Measurements from ENCODE around the gene KCNJ5.
A peak's percentile ranks its signal among the peaks of the same experiment; 100 is the strongest.

KCNJ5 gene

DNA sequence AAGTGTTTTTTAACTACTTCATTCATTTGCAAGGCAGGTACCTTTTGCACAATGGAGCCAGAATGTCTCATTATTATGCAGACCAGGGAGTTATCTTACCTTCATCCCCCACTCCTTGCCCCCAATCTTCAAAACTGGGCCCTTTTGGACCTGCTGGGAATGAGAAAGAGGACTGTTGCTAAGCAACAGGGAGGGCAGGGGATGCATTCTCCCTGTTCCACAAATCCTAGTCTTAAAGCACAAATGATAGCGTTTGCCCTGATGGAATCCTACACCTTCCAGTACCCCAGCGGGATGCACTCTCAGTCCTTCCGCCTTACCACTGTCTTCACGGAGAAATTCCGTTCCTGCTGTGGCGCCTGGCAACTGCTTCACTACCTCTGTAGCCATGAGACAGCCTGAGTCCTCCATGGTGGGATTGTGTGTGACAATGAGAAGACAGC lies 20.0 kb upstream of the KCNJ5 start:
- no peak for DNase-seq (ENCODE audit: low spot score)

DNA sequence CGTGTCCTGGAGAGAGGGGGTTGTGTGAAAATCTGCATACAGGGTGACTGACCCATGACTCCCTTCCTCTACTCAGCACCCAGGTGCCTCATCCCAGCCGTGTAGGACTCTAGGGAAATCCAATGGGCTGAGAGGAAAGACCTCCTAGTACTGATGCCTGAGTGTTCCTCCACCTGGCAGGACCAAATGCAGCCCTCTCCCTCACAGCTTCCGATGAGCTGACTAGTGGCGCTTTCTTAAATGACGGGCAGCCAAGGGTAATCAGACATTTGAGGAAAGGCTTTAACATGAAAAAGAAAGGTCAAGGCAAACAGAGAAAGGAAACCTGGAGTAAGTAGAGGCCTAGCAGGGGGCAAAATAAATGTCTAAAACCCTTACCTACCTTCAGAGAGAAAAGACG lies 19.1 kb upstream of the KCNJ5 start:
- no peak for DNase-seq (ENCODE audit: low spot score)

DNA sequence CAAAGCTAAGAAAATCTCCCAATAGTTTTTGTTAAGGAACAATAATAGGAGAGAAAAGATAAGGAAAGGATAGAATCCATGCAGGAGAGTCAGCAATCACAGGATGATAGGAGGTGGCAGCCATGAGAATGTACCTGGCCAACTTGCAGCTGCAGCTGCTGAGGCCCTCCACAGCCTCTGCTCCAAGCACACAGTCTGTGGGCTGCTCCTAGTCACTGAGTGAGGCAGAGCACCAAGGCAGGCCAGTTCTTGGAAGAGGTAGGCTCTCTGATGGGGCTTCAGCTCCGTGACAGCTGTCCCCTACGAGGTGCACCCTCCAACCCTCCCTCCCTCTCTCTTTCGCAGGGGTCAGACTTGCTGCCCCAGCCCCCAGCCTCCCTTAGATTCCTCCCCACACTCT lies 18.6 kb upstream of the KCNJ5 start:
- no peak for DNase-seq (ENCODE audit: low spot score)

DNA sequence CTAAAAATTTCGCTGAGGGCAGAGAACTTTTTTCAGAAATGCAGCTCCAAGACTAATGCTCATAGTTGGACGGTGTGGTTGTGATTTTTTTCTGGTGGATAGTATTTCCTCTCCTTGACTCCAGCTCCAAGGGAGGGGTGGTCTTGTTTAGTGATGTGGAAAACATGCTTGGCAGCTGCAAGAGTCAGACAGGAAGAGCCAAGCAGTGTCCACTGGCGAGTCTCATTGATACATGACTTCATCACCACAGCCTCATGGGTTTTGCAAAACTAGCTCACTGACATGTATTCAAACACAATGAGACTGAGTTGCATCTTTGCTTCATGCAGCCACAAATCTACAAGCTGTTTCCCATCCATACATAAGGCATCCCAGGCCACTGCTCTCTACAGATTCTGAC lies 16.7 kb upstream of the KCNJ5 start:
- no peak for DNase-seq (ENCODE audit: low spot score)

DNA sequence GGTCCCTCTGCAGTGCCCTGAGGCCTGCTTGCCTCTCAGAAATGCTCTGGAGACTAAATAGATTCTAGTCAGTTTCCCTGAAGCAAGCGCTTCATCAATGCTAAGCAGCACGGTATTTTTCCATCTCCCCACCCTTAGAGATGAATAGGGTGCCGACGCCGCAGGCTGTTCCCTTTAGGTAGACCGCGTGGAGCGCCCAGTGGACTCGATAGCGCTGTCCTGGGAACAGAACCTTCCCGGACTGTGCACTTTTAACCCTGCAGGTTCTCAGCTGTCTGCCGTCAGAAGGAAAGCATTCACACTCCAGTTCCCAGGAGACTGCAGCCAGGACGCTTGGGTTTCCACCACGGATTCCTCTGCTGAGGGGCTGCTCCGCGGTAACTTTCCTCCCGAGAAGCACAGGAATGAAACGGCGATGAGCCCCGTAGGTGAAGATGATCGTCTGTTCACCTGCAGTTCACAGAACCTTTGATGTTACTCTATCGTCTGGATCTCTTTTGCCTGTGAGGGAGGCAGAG lies 15.0 kb upstream of the KCNJ5 start:
- DNase-seq (ENCODE audit: low spot score) = no peak

DNA sequence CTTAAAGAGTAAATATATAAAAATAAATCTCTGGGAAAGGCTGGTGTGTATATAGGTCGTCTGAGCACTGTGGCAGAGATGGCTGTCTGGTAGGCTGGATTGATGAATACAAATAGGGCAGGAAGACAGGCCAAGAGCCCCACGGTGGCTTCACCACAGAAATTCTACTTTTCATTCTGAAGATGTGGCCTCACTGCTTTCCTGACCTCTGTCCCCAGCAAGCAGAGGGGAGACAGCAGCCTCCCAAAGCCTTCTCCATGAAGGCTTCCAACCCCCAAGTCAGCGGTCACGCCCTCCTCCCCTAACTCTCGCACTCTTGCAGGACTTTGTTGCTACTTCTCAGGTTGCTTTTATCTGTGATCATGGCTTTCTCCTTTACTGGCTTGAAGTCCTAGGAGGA lies 13.4 kb upstream of the KCNJ5 start:
- DNase-seq (ENCODE audit: low spot score) = no peak

DNA sequence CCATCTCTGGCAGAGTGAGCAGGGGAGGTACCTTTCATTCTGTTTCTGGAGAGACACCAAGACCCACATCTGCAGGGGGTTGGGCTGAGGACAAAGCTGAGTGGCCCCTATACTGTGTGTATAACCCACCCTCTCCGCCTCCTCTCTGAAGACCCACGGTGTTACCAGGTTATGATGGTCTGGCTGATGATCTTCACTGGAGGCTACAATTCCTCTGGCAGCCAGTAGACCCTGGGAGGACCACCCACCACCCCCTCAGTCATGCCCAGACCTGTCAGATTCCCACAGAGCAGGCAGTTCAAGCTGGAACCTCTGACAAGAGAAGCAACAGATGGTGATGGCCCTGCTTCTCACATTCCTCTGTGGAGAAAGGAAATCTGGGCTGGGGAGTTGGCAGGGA lies 12.7 kb upstream of the KCNJ5 start:
- DNase-seq (ENCODE audit: low spot score) = no peak

DNA sequence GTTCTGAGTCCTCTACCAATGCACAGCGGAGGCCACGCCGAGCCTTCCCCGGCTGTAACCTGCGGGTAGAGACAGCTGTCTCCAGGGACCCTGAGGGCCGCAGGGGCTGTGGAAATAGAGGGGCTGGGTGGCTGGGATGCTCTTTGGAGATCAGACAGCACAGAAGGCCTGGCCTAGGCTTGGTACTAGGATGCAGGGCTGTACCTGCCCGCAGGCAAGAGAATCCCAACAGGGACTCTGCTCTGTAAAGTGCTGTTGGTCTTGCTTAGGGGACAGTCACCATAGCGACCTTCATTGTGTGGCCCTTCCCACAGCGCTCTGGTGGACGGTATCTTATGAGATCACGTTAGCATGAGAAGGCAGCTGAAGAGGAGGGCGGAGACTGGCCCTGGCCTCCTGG lies 11.3 kb upstream of the KCNJ5 start:
- DNase-seq (ENCODE audit: low spot score) = no peak

DNA sequence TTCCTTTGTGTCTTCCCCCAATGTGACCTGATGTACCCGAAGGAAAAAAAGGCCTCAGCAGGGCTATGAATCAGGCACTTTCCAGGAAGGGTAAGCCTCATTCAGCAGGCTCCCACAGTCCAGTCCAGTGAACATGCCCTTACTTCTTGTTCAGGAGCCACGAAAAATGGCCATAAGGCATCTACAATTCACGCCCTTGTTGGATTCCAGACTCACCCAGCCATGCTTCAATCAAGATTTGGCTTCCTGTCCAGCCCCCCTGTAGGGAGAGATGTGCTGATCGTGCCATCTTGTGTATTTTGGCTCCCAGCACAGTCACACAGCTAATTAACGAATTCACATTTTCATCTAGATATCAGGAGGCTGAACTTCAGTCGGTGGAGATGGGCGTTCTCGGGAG lies 9.9 kb upstream of the KCNJ5 start:
- no peak for DNase-seq (ENCODE audit: low spot score)

DNA sequence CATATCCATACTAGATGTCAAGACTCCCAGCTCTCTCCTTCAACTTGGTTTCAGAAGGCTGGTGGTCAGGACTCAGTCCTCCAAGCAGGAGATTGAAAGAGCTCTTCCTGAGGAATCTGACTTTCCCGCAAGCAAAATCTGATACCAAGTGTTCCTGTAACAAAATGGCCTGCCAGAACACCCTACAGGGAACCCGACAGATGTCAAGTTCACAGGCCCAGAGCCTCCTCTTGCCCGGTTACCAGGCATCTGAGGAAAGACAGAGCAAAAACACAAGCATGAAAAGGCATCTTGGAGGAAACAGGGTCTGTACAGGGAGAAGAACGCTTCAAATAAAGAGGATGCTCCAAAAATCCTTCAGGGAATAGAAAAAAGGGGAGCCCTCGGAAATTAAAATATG lies 8.7 kb upstream of the KCNJ5 start:
- no peak for DNase-seq (ENCODE audit: low spot score)

DNA sequence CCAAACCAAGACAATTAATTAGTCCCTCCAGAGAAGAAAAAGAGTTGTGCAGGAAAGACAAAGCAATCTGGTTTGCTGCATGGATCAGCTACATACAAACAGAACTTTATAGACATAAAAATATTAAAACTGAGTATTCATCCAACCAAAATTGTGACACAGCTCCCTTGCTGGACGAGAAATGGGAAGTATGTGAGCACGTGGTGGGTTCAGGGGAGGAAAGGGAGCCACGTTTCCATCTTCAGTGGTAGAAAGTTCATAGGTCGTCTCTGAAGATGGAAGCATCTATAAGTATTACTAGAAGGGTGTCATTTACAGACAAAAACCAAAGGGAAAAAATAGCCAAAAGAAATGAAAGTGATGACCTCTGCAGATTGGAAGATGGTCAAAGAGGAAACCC lies 7.1 kb upstream of the KCNJ5 start:
- DNase-seq (ENCODE audit: low spot score) = no peak

DNA sequence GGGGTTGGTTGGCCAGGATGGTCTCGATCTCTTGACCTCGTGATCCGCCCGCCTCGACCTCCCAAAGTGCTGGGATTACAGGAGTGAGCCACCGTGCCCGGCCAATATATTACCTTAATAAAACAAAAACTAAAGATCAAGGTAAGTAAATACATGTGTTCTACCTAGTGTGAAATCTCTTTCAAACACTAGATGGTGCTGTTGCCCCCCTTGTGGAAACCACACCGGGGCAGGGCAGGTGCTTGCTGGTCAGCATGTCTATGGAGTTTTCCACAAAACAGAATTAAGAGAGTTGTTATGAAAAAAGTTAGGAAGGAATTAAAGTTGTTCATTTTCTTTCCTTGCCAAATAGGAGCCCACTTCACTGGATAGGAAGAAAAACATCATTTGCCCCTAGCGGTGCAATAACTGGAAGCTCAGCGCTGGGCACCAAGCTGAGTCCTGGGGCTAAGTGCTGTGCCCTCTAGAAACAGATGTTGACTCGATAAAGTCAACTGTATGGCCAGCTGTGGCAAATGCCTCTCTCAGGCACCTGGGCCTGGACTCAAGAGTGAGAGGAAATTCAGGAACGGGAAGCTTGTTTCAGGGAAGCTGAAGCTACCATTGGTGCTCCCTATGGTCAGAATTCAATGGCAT lies 6.3 kb upstream of the KCNJ5 start:
- peak; percentile 75 for DNase-seq (ENCODE audit: low spot score)

DNA sequence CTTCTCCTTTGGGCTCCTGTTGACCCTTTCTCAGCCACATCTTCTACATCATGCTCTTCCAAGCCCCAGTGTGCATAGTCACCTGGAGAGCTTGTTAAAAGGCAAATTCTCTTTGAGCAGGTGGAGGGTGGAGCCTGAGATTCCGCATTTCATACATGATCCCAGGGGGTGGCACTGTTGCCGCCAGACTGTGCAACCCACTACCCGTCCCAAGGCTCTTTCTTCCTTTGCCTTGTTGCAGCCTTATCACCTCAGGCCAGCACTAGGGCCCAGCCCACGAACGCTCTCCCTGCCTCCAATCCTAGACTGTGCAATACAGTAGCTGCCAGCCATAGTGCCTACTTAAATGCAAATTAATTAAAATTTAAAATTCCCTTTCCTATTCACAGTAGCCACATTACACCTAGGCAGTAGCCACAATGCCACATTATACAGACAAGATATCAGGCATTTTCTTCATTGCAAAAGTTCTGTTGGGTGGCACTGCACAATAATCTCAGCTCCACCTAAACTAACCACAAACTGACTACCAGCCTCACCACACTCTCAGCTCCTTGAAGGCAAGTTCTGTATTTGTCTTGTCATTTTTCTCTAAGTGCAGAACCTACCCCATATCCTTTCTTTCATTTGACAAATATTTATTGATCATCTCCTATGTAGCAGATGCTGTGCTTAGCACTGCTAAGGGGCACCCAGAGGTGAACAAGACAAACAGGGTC lies 4.6 kb upstream of the KCNJ5 start:
- no peak for DNase-seq (ENCODE audit: low spot score)

DNA sequence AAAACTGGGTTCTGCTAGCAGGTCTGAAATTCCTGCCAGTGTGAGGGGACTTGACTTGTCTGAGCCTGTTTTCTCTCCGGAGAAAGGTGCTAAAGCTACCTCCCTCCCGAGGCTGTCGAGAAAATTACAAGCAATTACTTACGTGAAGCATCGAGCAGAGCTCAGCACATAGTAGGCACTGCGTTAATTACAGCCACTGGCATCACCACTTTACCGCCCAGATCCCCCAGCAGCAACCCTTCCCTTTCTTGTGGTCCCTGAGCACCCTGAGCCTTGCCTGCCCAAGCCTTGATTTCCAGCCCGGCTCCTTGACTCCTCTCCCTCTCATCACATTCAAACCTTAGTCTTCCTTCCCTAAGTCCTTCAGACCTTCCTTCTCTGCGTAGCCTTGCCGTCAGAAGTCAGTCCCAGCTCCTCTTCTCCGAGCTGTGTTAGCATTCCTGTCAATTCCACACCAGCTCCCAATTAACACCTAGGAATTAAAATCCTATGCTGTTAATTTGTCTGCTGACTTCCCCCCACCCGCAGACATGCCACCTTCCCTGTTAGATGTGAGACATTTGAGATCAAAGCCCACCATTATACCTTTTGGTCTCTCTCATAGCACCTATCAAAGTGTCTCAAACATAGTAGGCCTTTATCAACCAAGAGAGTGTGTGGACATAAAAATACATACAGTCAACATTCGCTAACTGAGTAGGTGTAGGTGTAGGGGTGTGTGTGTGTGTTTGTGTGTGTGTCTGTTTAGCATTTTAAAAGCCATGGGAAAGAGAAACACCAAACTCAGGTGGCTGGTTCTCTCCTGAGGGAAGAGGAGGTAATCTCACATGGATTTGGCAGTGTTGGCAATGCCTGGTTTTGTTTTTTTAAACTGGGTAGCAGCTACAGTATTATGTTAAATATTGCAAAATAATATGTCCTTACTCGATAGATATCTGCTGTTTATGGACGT lies 2.8 kb upstream of the KCNJ5 start:
- DNase-seq (ENCODE audit: low spot score) = no peak

DNA sequence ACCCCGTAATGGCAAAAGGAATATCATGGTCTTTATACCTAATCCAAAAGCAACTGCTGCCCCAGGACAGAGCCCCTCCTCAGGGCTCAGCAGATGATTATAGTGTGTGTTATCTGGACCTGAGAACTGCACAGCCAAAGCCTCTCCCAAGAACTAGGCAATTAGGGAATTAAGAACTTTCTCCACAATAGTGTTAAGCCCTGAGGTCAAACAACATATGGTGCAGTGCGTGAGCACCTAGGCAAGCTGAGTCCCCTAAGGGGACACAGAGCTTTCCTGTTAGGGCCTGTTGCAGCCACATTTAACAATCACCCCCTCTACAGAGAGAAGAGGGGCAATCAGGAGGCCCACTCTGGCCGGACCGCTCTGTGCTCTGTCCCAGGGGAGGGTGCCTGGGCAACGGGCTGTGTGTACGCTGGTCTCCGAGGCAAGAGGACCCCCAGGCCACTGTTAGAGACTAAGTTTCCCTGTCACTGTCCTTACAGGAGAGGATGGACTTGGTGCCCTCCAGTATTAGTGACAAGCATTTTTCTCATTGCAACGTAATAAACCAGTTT lies 1.4 kb upstream of the KCNJ5 start:
- DNase-seq (ENCODE audit: low spot score) = no peak

DNA sequence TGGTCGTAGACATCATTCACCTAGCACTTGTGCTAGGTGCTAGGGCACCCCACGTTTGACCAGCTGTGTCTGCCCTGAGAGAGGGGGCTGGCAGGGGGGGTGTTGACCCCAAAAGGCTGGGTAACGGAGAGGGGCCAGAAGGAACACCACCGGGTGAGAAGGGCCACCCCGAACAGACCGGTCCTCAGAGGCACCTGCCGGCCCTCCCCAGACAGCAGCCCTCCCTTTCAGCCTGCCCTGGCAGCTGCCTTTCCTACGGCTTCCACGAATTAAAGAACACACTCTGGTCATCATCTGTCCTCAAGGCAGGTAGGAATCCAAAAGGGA lies 977 bp upstream of the KCNJ5 start:
- DNase-seq (ENCODE audit: low spot score) = no peak

DNA sequence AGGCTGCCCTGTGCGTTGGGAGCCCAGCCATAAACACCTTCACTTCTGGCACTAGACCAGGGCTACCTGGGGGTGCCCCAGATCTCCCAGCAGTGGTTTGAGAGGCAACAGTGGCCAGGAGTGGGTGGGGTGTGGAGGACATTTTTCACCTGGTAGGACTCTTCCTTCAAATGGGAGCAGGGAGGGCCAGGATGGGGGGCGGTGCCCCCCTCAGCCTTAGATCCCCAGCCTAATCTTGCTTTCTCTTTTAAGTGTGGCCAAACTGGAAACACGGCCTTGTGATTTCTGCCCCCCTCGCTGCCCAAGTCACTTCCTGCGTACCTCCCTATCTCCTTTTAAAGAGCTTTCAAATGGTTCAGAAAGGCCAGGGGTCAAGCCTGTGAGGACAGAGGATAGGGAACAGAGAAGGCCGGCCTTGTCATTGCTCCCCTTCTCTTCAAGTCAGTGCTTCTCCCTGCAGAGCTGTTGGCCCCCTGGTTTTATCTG lies 800 bp downstream of the KCNJ5 start:
- DNase-seq (ENCODE audit: low spot score) = no peak

DNA sequence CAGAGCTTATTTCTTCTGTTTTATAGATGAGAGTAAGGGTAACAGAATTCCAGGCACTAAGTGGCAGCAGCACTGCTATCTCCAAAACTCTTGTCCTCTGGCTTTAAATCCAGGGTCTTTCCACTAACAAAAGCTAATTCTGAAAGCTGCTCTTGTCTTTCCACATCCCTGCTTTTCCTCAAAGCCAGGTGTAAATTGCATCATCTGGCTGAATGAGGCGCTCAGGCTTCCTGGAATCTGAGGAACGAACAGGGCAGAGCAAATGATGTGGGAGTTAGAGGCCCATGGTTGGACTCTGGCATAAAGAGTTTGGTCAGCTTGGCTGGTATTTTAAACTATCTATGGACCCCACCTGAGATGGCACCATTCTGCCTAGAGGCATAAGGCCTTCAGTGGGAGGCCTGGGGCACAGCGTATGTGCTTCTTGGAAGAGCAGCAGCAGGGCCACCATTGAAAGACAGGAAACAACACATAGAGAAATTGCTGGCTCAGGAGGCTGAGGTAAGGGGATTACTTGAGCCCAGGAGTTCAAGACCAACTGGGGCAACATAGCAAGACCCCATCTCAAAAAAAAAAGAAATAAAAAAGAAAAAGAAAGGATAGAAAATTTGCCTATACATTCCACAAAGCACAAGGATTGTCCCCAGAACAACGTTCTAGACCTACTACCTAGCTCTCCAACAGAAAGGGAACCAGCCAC lies 1.9 kb downstream of the KCNJ5 start:
- no peak for DNase-seq (ENCODE audit: low spot score)

DNA sequence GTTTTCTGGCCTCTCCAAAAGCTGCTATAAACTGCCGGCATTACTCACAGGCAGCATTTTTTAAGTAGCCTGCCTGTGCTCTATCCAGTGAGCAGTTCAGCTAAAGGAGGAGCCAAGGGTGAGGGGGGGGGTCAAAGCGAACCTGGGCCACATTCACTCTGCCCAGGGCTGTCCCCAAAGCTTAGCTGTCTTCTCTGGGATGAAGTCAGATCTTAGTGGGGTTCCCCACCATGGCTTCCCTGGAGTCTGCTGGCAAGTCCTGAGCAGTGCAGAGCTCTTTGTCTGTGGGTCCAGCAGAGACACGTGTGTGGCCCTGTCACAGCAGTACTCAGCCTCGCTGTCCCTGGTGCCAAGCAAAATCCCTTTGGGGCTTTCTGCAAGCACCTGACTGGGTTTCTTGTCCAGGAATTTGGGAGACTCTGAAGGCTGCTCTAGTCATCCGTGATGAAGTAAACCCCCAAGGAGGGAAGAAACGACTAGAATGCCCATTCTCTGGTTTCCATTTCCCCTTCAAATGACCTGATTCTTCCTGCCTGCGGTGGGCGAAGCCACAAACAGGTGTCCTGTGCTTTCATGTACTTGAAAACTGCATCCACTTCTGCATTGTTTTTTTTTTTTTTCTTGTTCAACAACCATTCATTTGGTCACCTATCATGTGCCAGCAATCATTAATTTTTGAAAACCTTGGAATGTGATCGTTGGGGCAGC lies 2.6 kb downstream of the KCNJ5 start:
- no peak for DNase-seq (ENCODE audit: low spot score)

DNA sequence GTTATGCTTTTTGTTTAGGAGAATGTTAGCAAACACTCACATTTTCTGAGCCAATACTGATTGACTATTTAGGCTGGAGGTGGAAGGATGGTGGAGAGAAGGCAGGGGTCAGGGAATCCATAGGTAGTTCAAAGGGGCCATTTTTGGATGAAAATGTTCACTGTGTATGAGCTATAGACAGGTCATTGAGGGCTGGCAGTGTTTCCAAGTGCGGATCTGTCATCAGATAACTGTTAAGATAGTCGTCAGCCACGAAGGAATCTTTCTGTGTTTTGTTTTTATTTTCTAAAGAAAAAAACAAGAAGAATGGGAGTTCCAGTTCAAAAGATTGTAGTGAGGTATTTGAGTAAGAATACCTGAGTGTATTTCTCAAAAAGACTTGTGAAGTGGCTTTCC lies 3.1 kb downstream of the KCNJ5 start:
- DNase-seq (ENCODE audit: low spot score) = no peak

DNA sequence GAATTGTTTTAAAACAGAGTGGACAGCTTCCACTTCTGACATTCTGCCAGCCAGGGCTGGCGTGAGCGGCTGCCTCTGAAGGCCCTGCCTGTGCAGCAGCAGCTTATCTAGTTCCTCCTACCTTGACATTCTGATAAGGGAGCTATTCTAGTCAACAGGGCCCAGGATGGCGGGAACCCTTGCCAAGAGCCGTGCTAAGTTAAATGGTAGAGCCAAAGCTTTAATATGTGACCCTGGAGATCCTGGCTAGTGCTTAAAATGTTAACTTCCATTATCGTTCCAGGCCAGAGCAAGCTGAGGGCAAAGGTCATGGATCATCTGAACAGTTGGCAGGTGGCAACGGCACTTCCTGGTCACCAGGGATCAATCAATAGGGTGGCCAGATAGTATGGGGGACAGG lies 3.5 kb downstream of the KCNJ5 start:
- no peak for DNase-seq (ENCODE audit: low spot score)
